HG02884 (cell line): ENCODE data around the gene INPP5E.

Source experiments
- ATAC-seq: cut with Tn5 transposase; IDR thresholded peaks from one replicate; pipeline ENCODE4 v1.9.1; 2021; ENCODE audit warnings: mild to moderate bottlenecking, moderate library complexity; ENCODE audit not compliant: unreplicated experiment

The INPP5E gene

GRCh38 chr9:136439481-136440408 lies at the start of gene INPP5E:
TSS of gene INPP5E (minus strand) at chr9:136439845. CDS start at chr9:136439419, 426 bp downstream.
- peak; percentile 44 for ATAC-seq

DNA sequence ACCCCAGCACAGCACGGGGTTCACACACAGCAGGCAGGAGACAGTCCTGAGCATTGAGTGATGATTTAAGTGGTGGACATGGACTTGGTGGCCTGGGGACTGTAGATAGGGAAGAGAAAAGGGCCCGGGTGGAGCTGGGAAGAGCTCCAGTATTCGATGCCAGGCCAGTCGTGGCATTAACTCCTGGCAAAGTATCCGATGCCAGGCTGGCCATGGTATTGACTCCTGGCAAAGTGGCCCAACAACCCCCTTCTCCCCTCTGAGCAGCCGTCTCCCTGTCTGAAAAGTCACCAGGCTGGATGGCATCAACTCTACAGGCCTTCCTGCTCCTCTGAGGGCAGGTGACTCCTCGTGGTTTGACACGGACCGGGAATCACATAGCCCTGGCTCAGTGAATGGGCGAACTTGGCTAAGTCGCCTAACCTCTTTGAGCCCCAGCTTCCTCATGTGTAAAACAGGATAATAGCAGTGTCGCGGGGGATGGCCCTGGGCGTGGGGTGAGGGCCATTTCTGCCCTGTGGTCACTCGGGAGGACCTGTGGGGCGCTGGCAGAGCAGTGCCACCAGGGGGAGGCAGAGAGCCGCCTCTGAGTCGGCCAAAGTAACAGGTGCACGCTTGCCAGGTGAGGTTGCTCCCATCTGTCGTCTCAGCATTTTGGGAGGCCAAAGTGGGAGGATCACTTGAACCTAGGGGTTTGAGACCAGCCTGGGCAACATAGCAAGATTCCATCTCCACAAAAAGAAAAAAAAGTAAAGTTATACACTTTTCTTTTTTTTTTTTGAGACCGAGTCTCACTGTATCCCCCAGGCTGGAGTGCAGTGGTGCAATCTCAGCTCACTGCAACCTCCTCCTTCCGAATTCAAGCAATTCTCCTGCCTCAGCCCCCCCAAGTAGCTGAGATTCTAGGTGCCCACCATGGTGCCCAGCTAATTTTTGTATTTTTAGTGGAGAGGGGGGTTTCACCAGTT lies 48.9 kb upstream of the INPP5E start:
- no peak for ATAC-seq

- no peak for ATAC-seq
Observed at GRCh38 chr9:136487672-136488071, 48.0 kb upstream of the INPP5E start.

DNA sequence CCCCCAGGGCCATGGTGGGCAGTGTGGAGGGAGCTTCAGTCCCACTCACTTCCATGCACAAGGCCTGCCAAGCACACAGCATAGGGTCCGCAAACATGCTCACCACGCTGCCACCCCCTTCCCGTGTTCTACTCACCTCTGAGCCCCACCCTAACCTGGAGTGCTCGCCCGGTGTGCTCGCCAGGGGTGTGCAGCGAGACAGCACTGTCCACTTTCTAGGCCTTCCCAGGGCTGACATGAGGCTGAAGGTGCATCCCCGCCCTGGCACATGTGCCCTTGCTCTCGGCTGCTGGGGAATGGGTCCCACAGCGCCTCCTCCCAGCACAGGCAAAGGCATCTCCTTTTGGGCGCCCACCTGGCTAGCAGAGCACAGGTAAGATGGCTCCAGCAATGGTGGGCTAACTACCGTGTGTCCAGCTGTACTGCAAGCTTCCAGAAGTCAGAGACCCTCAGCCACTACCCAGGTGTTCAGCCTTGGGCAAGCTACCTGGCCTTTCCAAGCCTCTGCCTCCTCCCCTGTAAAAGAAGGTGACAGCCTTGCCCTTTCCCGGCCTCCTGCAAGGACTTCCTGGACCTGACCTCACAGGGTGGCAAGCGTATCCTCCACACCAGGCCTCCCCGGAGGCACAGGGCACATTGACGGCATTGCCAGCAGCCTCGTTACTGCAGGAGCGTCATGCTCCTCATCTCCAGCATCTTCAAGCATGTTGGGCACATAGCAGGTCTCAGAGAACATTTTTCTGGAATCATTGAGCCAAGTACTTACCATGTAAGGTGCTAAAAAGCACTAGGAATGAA lies 47.4 kb upstream of the INPP5E start:
- no peak for ATAC-seq

DNA sequence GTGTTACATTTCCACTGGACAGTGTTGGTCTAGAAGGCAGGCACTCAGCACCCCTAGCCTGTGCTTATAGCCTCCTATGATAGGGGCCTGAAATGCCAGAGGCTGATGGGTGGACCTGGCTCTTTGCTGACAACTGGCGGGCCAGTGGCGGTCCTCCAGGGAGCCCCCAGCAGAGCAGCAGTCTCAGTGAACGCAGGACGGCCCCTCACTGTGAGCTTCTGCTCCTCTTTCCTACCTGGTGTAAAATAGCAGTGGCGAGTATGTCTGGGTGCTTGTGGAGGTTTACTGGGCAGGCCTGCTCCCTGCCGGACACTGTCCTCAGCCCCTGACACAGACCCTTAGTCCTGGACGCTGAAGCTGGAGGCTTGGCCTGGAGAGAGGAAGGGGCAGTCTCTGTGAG lies 46.5 kb upstream of the INPP5E start:
- no peak for ATAC-seq

DNA sequence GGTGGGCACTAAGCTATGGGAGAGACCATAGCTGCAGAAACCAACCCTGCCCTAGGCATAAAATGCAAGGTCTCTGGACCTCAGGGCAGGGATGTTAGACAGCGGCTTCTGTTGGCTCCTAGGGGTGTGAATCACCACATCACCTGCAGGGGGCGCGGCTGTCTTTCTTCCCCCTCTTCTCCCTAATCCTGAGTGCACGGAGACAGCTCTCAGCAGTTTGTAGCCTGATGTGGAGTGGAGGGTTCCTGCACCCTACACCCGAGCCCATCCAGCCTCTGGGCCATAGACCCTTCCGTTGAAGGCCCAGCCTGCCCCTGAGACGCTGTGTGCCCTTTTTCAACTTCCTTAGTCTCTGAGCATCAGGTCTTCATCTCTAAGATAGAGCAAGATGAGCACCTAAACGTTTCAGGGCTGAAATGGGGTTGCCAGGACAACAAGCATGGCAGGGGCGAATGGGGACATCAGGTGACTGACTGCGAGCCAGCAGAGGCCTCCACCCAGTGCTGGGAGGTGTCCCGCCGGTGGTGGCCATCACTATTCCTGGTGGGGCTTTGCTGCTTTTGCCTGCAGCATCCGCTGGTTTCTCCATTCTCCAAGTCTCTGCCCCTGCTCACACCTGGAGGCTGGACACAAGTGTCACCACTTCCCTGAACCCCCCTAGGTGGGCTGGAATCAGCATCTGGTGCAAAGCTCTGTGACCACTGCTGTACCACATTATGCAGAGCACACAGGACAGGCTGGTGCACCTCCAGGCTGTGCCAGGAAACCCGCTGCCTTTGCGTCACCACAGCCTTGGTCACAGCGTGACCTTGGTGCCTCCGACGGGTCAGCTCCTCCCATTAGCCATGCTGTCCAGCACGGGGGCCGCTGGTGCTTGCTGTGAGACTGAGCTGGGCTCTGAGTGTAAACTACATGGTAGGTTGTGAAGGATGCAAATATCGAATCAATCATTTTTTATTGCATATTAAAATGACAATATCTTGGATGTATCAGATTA lies 45.7 kb upstream of the INPP5E start:
- ATAC-seq, result no peak

GRCh38 chr9:136484153-136485048 lies 44.8 kb upstream of the INPP5E start:
- ATAC-seq, result no peak

- ATAC-seq, result peak; percentile 58
Observed at GRCh38 chr9:136483589-136484152, 44.0 kb upstream of the INPP5E start.

DNA sequence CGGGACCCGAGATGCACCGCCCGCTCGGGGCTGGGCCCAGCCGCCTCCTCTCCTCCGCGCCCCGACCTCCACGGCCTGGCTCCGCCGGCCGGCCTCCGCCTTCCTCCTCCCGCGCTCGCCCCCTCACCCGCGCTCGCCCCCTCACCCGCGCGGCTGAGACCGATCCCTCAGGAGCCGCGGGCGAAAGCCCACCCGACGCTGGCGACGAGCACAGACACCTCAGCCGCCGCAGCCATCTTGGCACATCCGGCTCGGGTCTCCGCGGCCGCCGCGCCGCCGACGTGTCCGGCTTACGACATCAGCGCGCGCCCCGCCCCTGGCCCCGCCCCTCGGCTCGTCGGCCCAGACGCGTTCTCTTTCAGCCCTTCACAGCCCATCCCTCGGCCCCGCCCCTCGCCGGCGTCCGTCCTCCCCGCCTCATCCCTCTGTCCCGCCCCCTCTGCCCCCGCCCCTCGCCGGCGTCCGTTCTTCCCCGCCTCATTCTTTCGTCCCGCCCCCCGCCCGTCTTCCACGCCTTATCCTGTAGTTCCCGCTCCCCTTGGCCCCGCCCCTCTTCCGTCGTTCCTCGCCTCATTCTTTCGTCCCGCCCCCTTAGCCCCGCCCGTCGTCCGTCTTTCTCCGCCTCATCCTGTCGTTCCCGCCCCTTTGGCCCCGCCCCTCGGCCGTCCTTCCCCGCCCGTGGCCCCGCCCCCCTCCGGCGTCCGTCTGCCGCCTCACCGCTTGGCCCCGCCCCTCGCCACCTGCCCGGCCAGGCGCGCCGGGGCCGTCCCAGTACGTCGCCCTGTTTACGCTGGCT lies 43.3 kb upstream of the INPP5E start, which contains the start of gene SEC16A:
SEC16A (minus strand) TSS at position 248 of the 796 bp plus-strand sequence. CDS start 5,425 bp downstream, outside the sequence.
- ATAC-seq, result peak; percentile 52

GRCh38 chr9:136482046-136482792 lies 42.6 kb upstream of the INPP5E start:
- ATAC-seq, result peak; percentile 5

- ATAC-seq, result no peak
Observed at GRCh38 chr9:136481558-136481957, 41.9 kb upstream of the INPP5E start.

- ATAC-seq, result no peak
Observed at GRCh38 chr9:136476369-136477150, 36.9 kb upstream of the INPP5E start.

DNA sequence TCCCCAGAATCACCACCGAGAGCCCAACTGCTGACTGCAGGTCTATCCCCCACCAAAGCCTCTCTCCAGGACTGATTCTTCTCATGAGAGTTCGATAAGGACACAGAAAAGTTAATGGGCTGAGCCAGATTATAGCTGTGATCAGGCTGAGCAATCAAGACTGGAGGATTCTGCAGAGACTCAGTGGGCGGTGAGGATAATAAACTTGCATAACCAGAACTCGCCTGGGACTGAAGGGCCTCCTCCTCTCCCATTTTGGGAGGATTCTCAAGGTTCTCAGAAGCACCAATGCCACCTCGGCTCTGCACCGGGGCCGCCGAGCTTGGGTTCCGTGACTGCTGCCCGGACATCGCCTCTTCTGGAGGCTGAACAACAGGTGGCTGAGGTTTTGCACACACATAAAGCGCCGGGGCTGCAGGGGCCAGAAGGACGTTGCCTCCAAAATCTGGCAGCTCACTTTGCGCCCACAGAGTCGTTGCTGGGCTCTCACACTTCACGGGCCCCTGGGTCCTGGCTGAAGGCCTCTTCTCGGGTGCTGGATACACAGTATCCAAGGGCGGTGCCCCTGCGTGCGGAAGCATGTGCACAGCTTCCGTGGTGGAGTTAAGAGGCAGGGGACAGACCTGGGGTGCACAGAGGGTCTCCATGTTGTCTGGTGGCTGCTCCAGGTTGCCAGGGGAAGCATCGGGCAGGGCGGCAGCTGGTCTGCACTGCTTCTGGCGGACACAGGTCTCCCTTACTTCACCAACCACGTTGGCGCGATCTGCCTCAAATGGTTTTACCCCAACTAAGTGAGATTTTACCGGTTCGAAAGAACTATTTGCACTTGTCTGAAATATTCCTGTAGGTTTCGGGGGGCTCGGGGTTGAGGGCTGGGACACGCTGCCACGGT lies 35.6 kb upstream of the INPP5E start:
- no peak for ATAC-seq

DNA sequence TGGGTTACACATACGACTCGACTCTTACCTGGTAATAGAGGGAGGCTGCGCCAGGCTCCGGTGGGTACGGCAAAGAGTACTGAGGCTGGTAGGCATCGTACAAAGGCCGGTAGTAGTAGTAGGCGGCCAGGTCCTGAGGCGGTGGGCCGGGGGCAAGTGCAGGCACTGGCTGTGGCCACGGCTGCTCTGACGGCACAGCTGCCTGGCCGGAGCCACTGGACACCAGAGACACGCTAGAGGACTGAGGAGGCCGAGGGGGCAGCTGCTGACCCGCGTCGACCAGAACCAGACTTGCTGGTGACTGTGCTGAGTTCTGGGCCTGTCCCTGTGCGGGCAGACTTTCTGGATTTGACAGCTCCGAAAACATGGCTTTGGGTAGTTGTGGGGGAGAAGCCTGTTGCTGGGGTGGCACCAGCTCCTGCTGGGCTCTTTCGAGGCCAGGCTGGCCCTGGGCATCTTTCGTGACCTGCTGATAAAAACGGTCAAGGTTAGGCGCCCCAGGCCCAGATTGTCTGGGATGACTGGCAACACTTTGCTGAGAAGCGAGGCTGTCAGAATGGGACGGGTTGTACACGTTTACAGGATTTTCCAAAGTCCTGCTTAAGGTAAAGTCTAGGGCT lies 34.5 kb upstream of the INPP5E start:
- no peak for ATAC-seq
